Femur (tissue), 1 donor: ENCODE results near the gene ERC2.

ENCODE experiments used
- DNase-seq: peaks from one replicate; pipeline ENCODE4 v3.0.0-alpha.2; 2017

Gene ERC2

DNA sequence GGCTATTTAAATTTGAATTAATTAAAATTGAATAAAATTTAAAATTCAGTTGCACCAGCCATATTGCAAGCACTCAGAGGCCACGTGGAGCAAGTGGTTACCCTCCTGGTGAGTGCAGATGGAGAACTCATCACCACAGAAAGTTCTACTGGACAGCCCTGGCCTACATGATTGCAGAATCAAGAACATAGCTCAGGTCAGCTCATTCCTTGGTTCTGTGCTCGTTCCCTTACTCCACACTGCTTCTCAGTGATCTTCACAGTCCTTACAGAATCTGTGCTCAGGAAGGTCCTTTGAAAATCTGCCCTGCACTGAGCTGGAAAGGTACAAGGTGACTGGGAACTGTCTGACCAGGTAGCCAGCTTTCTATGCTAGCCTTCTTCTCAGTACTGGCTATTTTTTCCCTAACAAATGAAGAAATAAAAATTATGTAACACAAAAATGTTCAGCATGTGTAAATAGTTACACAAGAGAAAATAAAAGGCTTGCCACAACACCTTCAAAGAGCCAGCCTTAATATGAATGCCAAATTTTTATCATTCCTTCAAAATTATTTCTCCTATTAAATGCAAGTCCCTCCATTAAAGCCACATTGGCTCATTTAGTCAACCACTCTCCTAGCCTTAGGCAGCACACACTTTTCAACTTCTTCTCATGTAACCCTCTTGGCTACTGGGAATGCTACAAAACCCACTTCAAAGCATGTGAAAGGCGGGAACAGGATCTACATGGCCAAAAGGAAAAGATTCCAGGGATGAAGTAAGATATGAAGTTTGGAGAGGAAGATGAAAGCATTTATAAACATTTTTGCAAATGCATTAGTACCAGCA is 654.8 kb downstream of the ERC2 start:
- DNase-seq = no peak

DNA sequence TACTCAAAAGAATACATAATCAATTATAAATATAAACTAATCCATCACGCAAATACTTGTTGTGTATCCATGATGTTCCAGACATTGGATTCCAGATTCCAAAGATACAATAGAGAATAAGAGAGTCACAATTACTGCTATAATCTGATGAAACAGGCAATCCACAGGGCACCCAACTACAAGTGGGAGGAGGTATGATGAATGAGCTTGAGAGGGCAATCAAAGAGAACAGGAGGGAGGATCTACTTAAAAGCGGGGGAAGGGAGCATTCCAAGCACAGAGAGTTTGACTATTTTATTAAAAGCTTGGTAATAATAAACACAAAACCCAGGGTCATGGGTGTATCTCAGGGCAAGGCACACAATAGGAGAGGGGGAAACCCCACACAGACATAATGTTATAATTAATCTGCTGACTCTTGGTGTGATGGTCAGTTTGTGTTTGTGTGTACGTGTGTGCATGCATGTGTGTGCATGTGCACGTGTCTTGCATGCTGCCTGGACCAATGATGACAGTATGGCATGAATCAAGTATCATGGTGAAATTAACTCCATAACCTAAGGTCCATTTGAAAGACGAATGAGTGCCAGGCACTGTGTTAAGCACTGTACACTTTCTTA is 655.8 kb downstream of the ERC2 start:
- no peak for DNase-seq

DNA sequence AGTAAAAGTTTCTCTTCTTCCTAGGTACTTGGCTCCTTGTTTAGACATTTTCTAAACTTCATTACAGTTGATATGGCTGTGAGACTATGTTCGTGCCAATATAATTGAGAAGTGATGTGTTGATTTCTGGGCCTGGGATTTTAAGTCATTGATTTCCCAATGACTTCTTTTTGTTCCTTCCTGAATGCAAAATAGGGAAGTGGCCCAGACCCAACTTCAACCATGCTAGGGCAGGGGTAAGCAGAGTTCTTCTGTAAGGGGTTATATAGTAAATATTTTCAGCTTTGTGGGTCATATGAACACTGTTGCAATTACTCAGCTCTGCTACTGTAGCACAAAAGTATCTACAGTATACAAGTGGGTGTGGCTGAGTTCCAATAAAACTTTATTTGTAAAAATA is 661.1 kb downstream of the ERC2 start:
- DNase-seq = no peak

DNA sequence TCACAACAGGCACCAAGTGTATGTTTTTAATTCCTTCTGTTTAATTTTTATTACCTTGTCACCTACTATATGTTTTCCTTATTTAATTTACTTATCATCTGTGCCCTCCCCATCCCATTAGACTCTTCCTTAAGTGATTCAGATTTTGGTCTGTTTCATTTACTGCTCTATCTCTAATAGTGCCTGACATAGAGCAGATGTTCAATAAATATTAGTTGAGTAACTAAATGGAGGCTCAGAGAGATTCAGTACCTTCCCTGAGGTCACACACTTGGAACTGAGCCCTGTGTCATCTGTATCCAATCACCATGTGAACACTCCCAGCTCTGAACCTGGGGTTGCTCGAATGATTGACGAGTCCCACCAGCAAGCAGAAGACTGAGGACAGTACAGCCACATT is 663.1 kb downstream of the ERC2 start:
- no peak for DNase-seq

DNA sequence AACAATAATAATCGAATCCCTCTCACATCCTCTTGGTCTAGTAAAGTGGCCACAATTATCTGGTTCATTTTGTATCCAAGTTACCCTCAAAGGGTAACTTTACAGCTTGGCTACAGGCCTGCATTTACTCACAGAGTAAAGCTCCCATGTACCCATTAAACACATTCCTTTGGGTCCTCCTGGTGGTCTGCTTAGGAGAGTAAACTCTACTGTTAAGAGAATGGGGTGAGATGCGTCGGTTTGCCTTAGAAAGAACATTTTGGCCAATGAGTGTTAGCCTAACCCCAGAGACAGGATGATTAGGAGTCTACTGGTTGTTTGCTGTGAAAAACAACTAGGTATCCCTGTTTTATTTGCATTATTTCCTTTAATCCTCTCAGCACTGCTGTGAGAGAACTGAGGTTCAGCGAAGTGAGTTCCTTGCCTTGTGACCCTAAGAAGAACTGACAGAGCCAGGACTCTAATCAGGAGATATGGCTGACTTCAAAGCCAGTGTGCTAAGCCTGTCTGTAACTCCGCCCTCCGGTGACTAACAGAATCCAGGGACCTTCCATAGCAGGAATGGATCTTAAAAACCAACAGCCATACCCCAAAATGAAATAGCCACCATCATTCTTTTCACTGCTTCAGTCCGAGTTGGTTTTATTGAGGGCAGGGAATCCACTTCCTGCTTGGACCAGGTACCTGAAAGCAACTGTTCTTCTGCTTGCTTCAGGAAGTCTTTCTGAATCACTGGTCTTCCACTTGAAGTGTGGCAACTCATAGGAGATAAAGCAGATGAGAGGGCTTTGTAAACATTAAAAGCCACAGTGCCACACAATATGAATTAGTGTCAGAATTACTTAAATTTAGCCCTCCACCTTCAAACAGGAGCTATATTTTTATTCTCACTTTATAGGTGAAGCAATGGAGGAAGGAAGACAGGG is 663.8 kb downstream of the ERC2 start:
- DNase-seq = no peak

DNA sequence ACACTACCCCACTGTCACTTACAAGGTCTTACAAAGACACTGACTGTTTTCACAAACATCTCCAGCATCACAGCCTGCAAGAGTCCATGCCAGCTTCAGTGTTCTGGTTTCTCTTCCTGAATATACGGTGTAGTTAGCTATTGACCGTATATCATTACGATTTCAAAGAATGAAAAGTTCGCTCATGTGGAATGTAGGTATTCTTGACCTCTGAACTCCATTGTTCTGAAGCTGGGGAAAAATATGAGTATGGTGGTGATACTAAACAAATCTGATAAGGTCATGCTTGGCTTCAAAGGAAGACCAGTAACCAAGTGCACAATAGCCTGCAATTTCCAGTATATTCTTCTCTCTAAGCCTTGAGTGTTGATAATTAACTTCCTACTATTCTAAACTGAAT is 665.5 kb downstream of the ERC2 start:
- DNase-seq = no peak

DNA sequence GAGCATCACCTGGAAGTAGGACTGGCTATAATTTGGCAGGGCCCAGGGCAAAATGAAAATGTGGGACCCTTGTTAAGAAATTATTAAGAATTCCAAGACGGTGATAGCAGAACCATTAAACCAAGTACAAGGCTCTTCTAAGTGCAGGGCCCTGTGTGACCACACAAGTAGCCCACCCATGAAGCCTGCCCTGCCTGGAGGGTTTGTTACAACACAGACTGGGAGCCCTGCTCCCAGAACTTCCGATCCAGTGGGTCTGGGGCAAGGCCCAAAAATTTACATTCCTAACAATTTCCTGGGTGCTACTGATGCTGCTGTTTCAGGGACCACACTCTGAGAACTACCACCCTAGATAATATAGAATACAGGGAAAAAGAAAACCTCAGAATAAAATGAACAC is 666.6 kb downstream of the ERC2 start:
- DNase-seq = no peak

DNA sequence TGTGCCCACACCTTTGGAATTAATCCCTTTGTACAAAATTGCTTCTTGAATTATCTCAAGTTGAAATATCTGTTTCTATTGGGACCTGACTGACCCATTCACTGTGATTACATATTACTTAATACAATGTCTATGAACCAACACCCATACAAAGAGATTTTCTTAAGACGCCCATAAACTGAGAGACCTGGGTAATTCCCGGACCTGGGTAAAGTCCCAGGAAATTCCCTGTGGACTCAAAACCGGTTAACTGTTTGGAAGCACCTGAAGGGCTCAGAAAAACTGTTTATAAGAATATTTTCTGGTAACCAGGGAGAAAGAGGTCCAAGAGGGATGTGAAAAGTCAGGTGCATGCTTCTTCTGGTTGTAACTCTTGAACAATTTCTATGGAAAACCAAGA is 667.2 kb downstream of the ERC2 start:
- DNase-seq = no peak

DNA sequence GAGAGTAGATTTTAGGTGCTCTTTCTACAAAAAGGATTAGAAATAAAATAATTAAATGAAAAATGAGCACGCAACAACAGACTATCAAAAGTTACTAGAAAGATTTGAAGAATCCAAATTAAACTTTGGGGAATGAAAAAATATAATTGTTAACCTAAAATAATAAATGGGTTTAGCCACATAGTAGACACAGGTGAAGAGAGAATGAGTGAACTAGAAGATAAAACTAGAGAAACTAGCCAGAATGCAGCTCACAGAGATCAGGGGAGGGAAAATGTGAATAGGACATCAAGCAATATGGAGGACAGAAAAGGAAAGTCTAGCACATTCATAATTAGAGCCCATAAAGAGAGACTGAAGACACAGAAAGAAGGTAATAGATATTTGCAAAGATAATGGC is 670.5 kb downstream of the ERC2 start:
- no peak for DNase-seq

DNA sequence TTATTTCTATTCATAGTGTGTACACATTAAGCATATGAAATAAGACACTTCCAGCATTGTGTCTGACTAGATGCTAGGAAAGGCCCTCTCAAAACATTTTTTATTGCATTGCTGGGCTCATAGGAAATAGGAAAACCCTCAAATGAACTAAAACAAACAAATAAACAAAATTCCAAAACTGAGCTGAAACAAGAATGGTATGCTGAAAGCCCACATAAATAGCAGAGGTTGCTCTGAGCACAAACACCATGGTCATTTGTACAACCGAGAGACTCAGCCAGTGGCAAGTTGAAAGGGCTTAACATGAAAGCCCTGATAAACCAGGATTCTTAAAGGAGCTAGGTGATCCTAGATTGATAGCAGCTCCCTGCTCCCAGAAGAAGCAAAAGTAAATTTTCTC is 671.2 kb downstream of the ERC2 start:
- no peak for DNase-seq

DNA sequence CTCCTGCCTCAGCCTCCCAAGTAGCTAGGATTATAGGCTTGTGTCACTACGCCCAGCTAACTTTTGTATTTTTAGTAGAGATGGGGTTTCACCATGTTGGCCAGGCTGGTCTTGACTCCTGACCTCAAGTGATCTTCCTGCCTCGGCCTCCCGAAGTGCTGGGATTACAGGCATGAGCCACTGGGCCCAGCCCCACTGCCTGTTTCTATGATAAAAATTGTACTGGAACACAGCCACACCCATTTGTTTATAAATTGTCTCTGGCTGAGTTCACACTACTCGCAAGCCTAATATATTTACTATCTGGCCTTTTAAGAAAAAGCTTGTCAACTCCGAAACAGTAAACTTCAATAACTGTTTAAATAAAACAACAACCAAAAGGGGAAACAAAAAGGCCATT is 671.7 kb downstream of the ERC2 start:
- no peak for DNase-seq

DNA sequence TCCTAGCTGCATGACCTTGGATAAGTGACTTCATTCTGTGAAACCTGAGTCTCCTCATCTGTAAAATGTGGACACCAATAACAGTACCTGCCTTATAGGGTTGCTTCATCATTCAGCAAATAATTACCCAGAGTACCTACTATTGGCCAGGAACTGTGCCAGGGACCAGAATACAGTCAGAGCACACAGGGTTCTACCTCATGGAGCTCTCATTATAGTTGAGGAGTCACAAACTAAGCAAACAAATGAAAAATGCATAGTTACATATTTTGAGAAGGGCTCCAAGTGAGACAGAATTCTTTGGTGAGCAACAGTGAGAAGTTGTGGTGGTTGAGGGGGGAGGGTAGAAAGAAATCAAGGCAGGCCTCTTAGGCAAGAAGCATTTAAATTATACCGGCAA is 672.5 kb downstream of the ERC2 start:
- no peak for DNase-seq

DNA sequence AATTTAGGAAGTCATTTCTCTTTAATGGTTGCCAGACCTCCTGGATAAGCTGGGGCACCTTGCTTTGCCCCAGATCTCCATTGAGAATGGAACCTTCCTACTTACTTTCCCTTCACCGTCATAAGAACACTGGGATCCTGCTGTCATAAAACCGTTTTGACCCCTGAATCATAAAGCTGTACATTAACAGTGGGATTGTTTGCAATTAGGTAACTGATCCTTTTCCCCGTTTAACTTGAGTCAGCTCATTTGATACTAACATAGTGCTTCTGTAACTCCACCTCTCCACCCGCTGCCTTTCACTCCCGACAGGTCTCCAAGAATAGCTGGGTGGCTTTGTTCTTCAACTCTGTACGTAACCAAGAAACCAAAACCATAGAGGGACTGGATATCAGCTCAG is 673.0 kb downstream of the ERC2 start:
- DNase-seq = no peak

DNA sequence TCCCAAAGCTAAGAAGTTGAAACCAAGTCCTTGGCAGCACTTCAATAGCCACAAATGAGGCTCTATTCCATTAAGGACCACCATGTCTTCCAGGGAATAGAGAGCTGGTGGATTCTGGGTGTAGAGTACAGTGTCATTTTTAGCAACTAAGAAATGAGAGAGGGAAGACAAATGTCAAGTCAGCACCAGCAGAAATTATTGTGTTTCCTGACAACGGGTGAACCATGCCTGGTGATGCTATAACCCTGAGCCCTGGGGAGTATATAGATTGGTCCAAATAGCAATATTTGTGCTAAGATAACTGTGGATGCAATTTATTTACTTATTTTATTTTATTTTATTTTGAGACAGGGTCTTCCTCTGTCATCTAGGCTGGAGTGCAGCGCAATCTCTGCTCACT is 675.5 kb downstream of the ERC2 start:
- DNase-seq = no peak

DNA sequence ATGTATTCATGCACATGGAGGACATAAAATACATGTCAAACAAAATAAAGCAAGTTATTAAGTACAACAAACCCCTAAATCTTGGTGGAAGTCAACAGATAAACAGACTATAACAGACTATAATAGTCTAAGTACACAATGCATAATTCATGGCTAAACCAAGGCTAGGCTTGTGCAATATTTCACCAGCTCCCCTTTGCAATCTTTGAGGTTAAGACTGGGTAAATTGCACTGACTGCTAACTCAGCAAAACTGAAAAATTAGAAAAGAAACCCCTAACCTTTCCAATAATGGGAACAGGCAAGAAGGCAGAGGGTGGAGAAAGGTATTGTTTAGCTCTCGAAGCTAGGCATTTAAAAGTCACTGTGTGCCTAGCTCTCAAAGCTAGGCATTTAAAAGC is 676.3 kb downstream of the ERC2 start:
- DNase-seq = no peak

DNA sequence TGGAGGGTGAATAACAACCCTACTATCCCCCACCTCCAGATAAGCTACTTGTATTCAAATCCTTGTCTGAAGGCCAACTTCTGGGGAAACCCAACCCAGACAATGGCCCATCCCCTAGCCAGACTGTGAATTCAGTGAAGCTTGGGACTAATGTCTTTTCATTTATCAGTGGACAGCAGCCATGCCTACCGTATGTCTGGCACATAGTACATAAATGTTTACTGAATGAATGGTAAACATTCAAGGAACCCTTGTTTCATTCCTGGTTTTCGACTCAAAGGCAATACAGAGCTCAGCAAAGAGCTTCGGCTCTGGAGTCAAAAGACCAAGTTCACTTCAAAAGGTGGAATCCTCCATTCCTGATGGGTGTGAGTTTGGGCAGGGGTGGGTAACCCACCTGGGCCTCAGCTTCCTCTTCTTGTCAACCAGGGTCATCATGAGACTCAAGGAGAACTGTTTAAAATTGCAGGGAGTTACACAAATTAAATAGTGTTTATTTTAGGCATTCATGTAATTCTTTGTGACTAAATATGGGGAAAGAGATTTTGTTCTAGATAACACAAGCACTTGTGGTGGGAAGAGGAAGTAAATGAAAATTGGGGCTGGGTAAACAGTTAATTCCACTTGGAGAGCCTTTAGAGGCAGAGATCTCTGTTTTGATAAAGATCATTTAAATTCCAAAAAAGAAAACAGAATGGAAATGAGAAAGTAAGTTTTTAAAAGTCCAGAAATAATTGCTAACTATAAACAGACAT is 677.5 kb downstream of the ERC2 start:
- no peak for DNase-seq

DNA sequence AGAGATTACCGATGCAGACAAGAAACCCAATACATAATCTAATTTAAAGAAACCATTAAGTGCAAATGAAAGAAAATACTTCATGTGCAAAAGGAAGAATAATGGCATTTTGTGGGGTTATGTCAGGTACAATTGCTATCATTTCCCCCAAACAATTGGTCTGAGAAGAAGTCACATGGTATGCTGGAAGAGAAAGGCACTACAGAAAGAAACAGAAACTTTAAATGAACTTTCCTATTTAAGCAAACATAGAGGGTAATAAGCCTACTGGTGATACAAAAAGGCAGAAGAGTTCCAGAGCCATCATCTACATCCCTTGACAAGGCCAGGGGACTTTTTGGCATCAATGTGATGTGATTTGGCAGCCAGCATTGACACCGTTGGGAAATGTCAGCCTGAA is 678.8 kb downstream of the ERC2 start:
- no peak for DNase-seq

DNA sequence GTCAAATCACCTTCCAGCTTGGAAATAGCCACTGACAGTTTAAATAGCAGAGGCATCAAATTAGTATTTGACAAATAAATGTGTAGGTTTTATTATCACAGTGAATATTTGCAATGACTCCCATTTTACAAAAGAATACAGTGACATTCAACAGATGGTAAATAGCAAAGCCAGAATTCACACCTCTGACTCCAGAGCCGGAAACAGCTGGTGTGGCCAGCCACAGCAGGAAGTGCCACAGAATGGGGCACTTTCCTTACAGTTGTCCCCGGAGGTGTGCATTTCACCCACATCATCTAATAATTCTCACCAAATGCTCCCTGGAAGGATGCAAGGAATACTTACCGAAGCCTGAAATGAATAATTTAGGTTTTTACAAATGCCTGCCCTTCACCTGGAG is 685.5 kb downstream of the ERC2 start:
- no peak for DNase-seq

DNA sequence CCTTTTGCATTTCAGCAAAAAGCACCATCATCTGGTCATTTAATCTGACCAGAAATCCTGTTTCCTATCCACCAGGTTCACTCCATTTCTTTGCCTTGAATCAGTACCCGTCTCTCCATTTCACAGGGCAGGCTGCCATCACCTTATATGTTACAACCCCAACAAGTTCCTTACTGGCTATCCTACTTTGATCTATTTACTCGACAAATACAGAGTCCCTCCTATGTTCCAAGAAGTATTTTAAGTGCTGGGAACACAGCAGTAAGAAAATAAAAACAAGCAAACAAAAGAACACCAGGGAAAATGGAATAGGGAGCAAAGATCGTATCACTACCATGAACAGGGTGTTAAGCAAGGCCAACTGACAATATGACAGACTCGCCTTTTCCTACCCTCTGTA is 685.9 kb downstream of the ERC2 start:
- no peak for DNase-seq

DNA sequence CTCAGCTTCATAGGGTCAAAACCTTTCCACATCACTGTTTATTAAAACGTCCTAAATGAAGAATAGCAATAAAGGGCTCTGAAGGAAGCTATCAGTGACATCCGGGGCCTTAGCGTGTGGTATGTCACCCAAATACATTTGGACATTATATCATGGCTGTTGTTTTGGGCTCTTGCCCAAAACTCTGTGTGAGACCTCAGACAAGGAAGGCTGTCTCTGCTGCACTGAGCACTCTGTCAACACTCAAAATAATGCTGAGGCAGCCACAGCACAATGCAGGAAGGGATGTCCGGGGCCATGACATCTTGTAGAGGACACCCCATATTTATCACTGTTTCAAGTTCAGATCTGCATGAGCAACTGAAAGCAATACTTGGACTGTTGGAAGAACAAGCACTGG is 687.4 kb downstream of the ERC2 start:
- DNase-seq = no peak

DNA sequence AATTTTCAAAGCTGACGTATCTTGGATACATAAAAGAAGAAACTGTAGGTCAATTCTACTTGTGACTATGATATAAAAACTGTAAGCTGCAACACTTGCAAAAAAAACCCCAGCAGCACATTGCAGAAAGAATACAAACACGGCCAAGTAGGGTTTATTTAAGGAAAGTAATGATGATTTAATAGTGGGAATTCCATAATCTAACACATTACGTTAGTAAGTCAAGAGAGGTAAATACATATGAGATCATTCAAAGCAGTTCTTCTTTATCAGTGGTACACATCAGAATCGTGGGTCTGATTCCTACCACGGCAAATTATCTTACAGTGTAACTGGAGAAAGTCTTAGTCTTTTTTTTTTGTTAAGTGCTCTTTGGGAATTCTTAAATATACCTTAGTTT is 688.7 kb downstream of the ERC2 start:
- no peak for DNase-seq

DNA sequence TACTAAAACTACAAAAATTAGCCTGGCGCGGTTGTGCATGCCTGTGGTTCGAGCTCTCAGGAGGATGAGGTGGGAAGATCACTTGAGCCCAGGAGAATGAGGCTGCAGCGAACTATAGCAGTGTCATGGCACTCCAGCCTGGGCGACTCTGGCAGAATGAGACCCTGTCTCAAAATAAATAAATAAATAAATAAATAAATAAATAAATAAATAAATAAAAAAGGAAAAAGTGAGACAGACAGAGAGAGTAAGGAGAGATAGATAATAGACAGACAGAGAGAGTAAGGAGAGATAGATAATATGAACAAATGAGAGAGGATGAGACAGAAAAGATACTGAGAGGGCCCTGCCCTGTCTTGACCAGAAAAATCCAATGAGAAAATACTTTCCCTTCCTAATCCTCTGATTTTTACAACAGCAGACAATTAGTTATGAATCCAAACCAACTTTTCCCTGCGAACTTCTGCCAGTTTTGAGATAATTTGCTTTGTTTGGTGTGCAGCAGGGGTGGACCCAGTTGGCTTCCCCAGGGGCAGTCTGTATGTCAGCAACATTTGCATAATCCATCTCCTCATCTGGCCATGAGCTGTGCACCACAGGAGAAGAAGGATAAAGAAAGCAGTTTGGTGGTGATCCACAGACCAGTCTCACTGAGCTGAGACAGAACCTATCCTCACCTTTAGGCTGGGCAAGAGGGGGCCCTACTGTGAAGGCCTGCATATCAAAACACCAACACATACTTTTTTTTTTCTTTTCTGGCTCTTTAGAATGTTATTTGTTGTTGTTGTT is 692.7 kb downstream of the ERC2 start:
- DNase-seq = no peak
